HCT116 (cell line): ENCODE data around the gene ISYNA1. TPM values are rescaled to one million over a fixed set of nuclear protein-coding genes. Genes with fewer than 3 reads are reported as not detected.
A peak's percentile ranks its signal among the peaks of the same experiment; 100 is the strongest.

Experiments
- ATAC-seq: fragments of 200-7000 bp; cut with Tn5 transposase; 2 replicates; pipeline ENCODE4 v1.9.1; 2020; ENCODE audit warnings: mild to moderate bottlenecking, moderate library complexity
- BruUV-seq: library from RNA; stranded (reverse); fragments of 400-500 nt; replicated peaks from 2 replicates; lab custom pipeline; 2021; lab: Mats Ljungman, UMichigan
- CTCF ChIA-PET: fragments of 300-600 bp; sonication (Branson Sonifier 250); formaldehyde crosslinking; loops from one replicate; lab custom pipeline; 2021; ENCODE audit warnings: antibody characterized with exemption; lab: Charles Lee
- POLR2A ChIA-PET: fragments of 300-600, 350-600 bp; sonication (Branson Sonifier 250); formaldehyde crosslinking; loops from one replicate; lab custom pipeline; 2021; ENCODE audit warnings: antibody characterized with exemption; lab: Charles Lee
- RAD21 ChIA-PET, 2 experiments: fragments of 300-600 bp; sonication (Branson Sonifier 250); formaldehyde crosslinking; loops; one replicate each; lab custom pipeline; 2023; ENCODE audit warnings: low total read pairs in 2 of 2; ENCODE audit not compliant: uncharacterized antibody in 2 of 2, unreplicated experiment in 2 of 2, low non-redundant PET in 1 of 2; lab: Charles Lee
- DNase-seq: peaks from one replicate; pipeline ENCODE4 v3.0.0-alpha.2; 2010; ENCODE audit warnings: low read depth, low spot score
- H2AFZ ChIP-seq: fragments of 200-600 bp; shearing (Covaris generic), sonication (generic); 2 replicates; pipeline ENCODE4 v1.6.1; 2017; ENCODE audit warnings: low read depth, mixed run types, mixed read lengths, antibody characterized with exemption, low read length; ENCODE audit not compliant: poor library complexity, severe bottlenecking
- H3K27ac ChIP-seq: 2 replicates; pipeline ENCODE4 v1.5.1; 2012; ENCODE audit warnings: low read depth, low read length
- H3K27me3 ChIP-seq: fragments of 200-600 bp; sonication (generic); 2 replicates; pipeline ENCODE4 v1.6.1; 2016; ENCODE audit warnings: mixed run types, low read length, mixed read lengths; ENCODE audit not compliant: insufficient read depth
- H3K36me3 ChIP-seq, 2 experiments: fragments of 200-500 bp in 1 of 2; fragments of 200-600 bp in 1 of 2; sonication (Bioruptor generic) in 1 of 2; sonication (generic) in 1 of 2; 2 replicates each; pipeline versions ENCODE4 v1.5.1 to v1.6.1; 2014 to 2016; ENCODE audit warnings: low read length in 2 of 2, inconsistent platforms in 1 of 2, mixed read lengths in 1 of 2, mixed run types in 1 of 2; ENCODE audit not compliant: insufficient read depth in 2 of 2, control insufficient read depth in 1 of 2
- H3K4me1 ChIP-seq, 2 experiments: fragments of 200-600 bp in 1 of 2; sonication (generic) in 1 of 2; 2 replicates each; pipeline versions ENCODE4 v1.5.1 to v1.6.1; 2012 to 2017; ENCODE audit warnings: low read length in 2 of 2, inconsistent platforms in 1 of 2, mild to moderate bottlenecking in 1 of 2, mixed read lengths in 1 of 2, mixed run types in 1 of 2, moderate library complexity in 1 of 2; ENCODE audit not compliant: insufficient read depth in 2 of 2, control insufficient read depth in 1 of 2
- H3K4me2 ChIP-seq: fragments of 200-600 bp; sonication (generic); 2 replicates; pipeline ENCODE4 v1.6.1; 2017; ENCODE audit warnings: mixed run types, low read length, mixed read lengths
- H3K4me3 ChIP-seq, 2 experiments: fragments of 200-600 bp in 1 of 2; sonication (generic) in 1 of 2; replicated peaks in 1 of 2; 2 replicates each; pipeline ENCODE4 v1.5.1; 2011 to 2016; ENCODE audit warnings: low read length in 2 of 2, control low read depth in 1 of 2, low read depth in 1 of 2, mild to moderate bottlenecking in 1 of 2, mixed read lengths in 1 of 2, mixed run types in 1 of 2
- H3K79me2 ChIP-seq: fragments of 200-600 bp; sonication (generic); 2 replicates; pipeline ENCODE4 v1.6.1; 2017; ENCODE audit warnings: mild to moderate bottlenecking, mixed run types, low read length, moderate library complexity, mixed read lengths; ENCODE audit not compliant: insufficient read depth
- H3K9ac ChIP-seq: fragments of 200-600 bp; sonication (generic); 2 replicates; pipeline ENCODE4 v1.6.1; 2016; ENCODE audit warnings: low read length, mixed read lengths
- H3K9me2 ChIP-seq: fragments of 200-600 bp; sonication (generic), shearing (Covaris generic); 2 replicates; pipeline ENCODE4 v1.6.1; 2017; ENCODE audit warnings: mixed run types, mild to moderate bottlenecking, moderate library complexity; ENCODE audit not compliant: insufficient read depth
- H3K9me3 ChIP-seq, 2 experiments: fragments of 200-500 bp in 1 of 2; fragments of 200-600 bp in 1 of 2; sonication (Bioruptor generic) in 1 of 2; sonication (generic) in 1 of 2; 2 replicates each; pipeline ENCODE4 v1.6.1; 2014 to 2017; ENCODE audit warnings: low read length in 2 of 2, mixed read lengths in 2 of 2, inconsistent platforms in 1 of 2, low read depth in 1 of 2, mild to moderate bottlenecking in 1 of 2, mixed run types in 1 of 2, moderate library complexity in 1 of 2; ENCODE audit not compliant: control insufficient read depth in 1 of 2, insufficient read depth in 1 of 2
- H4K20me1 ChIP-seq: fragments of 200-600 bp; sonication (generic), shearing (Covaris generic); 2 replicates; pipeline ENCODE4 v1.6.1; 2017; ENCODE audit warnings: mixed run types, mild to moderate bottlenecking, moderate library complexity; ENCODE audit not compliant: insufficient read depth
- CBX3 ChIP-seq: IDR thresholded peaks from 2 replicates; pipeline ENCODE4 v1.6.1; 2012; ENCODE audit warnings: low read depth
- CEBPB ChIP-seq: IDR thresholded peaks from 2 replicates; pipeline ENCODE4 v1.6.1; 2012; ENCODE audit warnings: low read depth
- CTCF ChIP-seq, 3 experiments: fragments of 200-600 bp in 1 of 3; sonication (generic) in 1 of 3; IDR thresholded peaks in 2 of 3; conservative IDR thresholded peaks in 1 of 3; 2 replicates each; pipeline ENCODE4 v1.5.1; 2012 to 2017; ENCODE audit warnings: low read depth in 2 of 3, low read length in 2 of 3, antibody characterized with exemption in 1 of 3, borderline replicate concordance in 1 of 3, control low read depth in 1 of 3, mild to moderate bottlenecking in 1 of 3, mixed read lengths in 1 of 3, mixed run types in 1 of 3, moderate library complexity in 1 of 3; ENCODE audit not compliant: insufficient read depth in 1 of 3
- EGR1 ChIP-seq: IDR thresholded peaks from 2 replicates; pipeline ENCODE4 v1.6.1; 2012; ENCODE audit warnings: low read depth
- EZH2 ChIP-seq: fragments of 200-600 bp; sonication (generic); IDR thresholded peaks from 2 replicates; pipeline ENCODE4 v1.6.1; 2017; ENCODE audit warnings: antibody characterized with exemption, mixed run types
- EZH2phosphoT487 ChIP-seq: fragments of 200-600 bp; IDR thresholded peaks from 2 replicates; pipeline ENCODE4 v1.6.1; 2018; ENCODE audit warnings: antibody characterized with exemption, borderline replicate concordance
- JUND ChIP-seq: IDR thresholded peaks from 2 replicates; pipeline ENCODE4 v1.6.1; 2012
- MAX ChIP-seq: IDR thresholded peaks from 2 replicates; pipeline ENCODE4 v1.6.1; 2012
- POLR2A ChIP-seq: IDR thresholded peaks from 2 replicates; pipeline ENCODE4 v1.7.0; 2011; ENCODE audit warnings: borderline replicate concordance; ENCODE audit not compliant: insufficient read depth, insufficient read length; ENCODE audit errors: extremely low read depth
- POLR2AphosphoS5 ChIP-seq: IDR thresholded peaks from 2 replicates; pipeline ENCODE4 v1.6.1; 2011; ENCODE audit warnings: mild to moderate bottlenecking, low read depth, low read length, moderate library complexity
- TCF7L2 ChIP-seq: IDR thresholded peaks from 2 replicates; pipeline ENCODE4 v1.7.0; 2011; ENCODE audit warnings: borderline replicate concordance, inconsistent platforms; ENCODE audit not compliant: insufficient read depth, insufficient read length; ENCODE audit errors: extremely low read depth
- YY1 ChIP-seq: IDR thresholded peaks from 2 replicates; pipeline ENCODE4 v1.6.1; 2011; ENCODE audit warnings: low read length, low read depth, moderate library complexity, mild to moderate bottlenecking; ENCODE audit not compliant: insufficient replicate concordance; ENCODE audit errors: extremely low read depth
- intact Hi-C: fragments of 100-400 bp; cut with micrococcal nuclease; formaldehyde crosslinking; loops from 2 replicates; pipeline ENCODE4 v1.10.0; 2022
- total RNA-seq: library from RNA; stranded (reverse); gene quantifications from one replicate; pipeline ENCODE4 v1.2.1, GENCODE V29; 2021; ENCODE audit not compliant: unreplicated experiment

The ISYNA1 gene
- total RNA-seq, 1 experiment from 2014 or later: 365 TPM

DNA sequence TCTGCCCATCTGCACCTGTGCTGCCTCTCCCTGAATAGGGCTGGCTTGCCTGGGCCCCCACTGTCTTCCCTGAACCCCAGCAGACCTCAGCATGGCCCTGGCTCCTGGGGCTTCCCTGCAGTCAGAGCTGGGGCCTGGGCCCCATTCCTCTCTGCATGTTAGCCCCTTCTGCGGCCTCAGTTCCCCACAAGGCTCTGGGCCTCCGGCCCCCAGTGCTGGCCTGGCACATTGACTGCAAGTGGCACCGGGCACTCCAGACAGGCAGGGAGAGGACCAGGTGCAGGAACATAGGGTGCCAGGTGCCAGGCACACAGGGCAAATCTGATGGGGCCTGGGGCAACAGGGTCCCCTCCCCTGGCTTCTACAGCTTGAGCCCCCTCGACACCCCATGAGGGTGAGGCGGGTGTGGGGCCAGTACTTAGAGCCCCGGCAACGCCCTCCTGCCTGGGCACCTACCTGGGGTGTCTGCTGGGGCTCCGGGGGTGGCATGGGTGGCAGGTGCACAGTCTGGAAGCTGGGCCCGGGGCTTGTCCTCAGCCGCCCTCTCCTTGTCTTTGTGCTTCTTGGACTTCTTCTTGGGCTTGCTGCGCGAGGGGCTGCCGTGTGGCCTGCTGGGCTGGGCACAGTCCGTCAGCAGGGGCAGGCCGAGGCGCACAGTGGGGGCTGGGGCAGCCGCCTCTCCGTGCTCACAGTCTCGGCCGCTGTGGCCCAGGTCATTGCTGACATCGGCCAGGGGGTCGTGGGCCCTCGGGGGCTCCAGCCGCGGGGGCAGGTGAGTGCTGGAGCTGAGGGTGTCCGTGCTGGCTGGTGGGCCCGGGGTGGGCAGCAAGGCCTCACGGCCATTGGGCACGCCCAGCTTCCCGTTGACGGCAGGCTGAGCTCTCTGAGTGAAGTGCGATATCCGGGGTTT is 12.3 kb upstream of the ISYNA1 start:
- Histone ChIP-seq H3K9me2 (no peaks in the 10 kb centered on the region), H3K4me2 (no peak overlapping the region), H3K9me3 (no peaks in the 10 kb centered on the region), H4K20me1 (no peaks in the 10 kb centered on the region), H2AFZ (no peak overlapping the region), H3K27me3 (no peaks in the 10 kb centered on the region), H3K4me1 (peaks cover 3 to 8% of the 10 kb centered on the region in 2 experiments; a peak in 3 of 4 replicates), H3K36me3 (peaks cover 4 to 24% of the 10 kb centered on the region in 2 experiments; a peak in 3 of 4 replicates), H3K79me2 (no peaks in the 10 kb centered on the region; the same call in 1 of the 2 replicates), H3K9ac (no peak overlapping the region), H3K4me3 (no peak overlapping the region), H3K27ac (peak overlapping the region; percentile 13; the same call in 1 of the 2 replicates)
- TF ChIP-seq EGR1: no peak
- no peak for TF ChIP-seq MAX
- no peak for TF ChIP-seq JUND
- ATAC-seq (no peak), DNase-seq (no peak)
- CTCF ChIA-PET: interaction anchor here (0.8 to 1.7 kb wide), 6 partner anchors 7 to 397 kb away, joined by 3 to 9 read pairs (median 3); no protein-coding TSS in a partner anchor
- no TSS peak for BruUV-seq
- POLR2A ChIA-PET: no interaction called here
- intact Hi-C loops: loop anchor here (5.0 kb wide), 3 partner anchors 227 to 467 kb away; partner anchors contain the start of genes COPE and DDX49
- RAD21 ChIA-PET: no interaction called here

- ChIA-PET RAD21 (no interaction called here), POLR2A (no interaction called here), CTCF (no interaction called here)
- Histone ChIP-seq H3K36me3 (peaks cover 4 to 30% of the 10 kb centered on the region in 2 experiments; a peak in 3 of 4 replicates), H2AFZ (no peak overlapping the region), H3K4me1 (peaks cover 3 to 8% of the 10 kb centered on the region in 2 experiments; a peak in 3 of 4 replicates), H3K4me2 (no peak overlapping the region), H3K79me2 (no peaks in the 10 kb centered on the region; the same call in 1 of the 2 replicates), H3K9ac (no peak overlapping the region), H3K9me2 (no peaks in the 10 kb centered on the region), H3K27ac (no peak overlapping the region), H3K4me3 (no peak overlapping the region), H3K9me3 (no peaks in the 10 kb centered on the region), H3K27me3 (no peaks in the 10 kb centered on the region), H4K20me1 (no peaks in the 10 kb centered on the region)
- no peak for ATAC-seq
- BruUV-seq: no TSS peak
- no peak for TF ChIP-seq CEBPB
- no peak for TF ChIP-seq EZH2phosphoT487
- TF ChIP-seq EZH2: no peak
- TF ChIP-seq EGR1: no peak
- TF ChIP-seq CTCF (IDR thresholded peaks at IDR 0.05 in 2 of 3, conservative IDR thresholded peaks at IDR 0.05 in 1 of 3; ENCODE audit: borderline replicate concordance in 1 of 3, insufficient read depth in 1 of 3, low read depth in 2 of 3, low read length in 2 of 3): no peak
- TF ChIP-seq POLR2A: no peak
- TF ChIP-seq TCF7L2: no peak
- TF ChIP-seq YY1: no peak
- no peak for TF ChIP-seq CBX3
- no peak for TF ChIP-seq POLR2AphosphoS5
- no peak for DNase-seq
- intact Hi-C loops: no loop called here
Observed at GRCh38 chr19:18449552-18449951, 11.6 kb upstream of the ISYNA1 start.
